Stimulated activated CD4-positive, alpha-beta T cell treated with anti-CD3 and anti-CD28 coated beads, Interleukin-4, amount 100 ng/mL, for 48 hours (primary cell): ENCODE data around the gene WDHD1.
"Not testable (repeated sequence)": the region's sequence is repeated elsewhere in the genome, so short reads cannot be mapped to it uniquely, and the experiment has no call there.

ENCODE experiments used
- DNase-seq, 2 donors: peaks; one replicate each; pipeline ENCODE4 v3.0.0-alpha.2; 2020; ENCODE audit warnings: low read depth in 2 of 2

The WDHD1 gene

GRCh38 chr14:54953609-54954008, 73.3 kb downstream of the WDHD1 start:
- DNase-seq: not testable (repeated sequence)

- DNase-seq: not testable (repeated sequence)
Observed at GRCh38 chr14:54952803-54953202, 74.1 kb downstream of the WDHD1 start.

- no peak for DNase-seq
Observed at GRCh38 chr14:54947230-54947629, 79.7 kb downstream of the WDHD1 start.

- DNase-seq: no peak
Observed at GRCh38 chr14:54946500-54946899, 80.4 kb downstream of the WDHD1 start.

GRCh38 chr14:54944737-54945391, 82.0 kb downstream of the WDHD1 start:
- no peak for DNase-seq

GRCh38 chr14:54942913-54943312, 84.0 kb downstream of the WDHD1 start:
- no peak for DNase-seq

- no peak for DNase-seq
Observed at GRCh38 chr14:54936816-54937215, 90.1 kb downstream of the WDHD1 start.

GRCh38 chr14:54935958-54936357, 90.9 kb downstream of the WDHD1 start:
- no peak for DNase-seq

- no peak for DNase-seq
Observed at GRCh38 chr14:54935100-54935499, 91.8 kb downstream of the WDHD1 start.

GRCh38 chr14:54933006-54933405, 93.9 kb downstream of the WDHD1 start:
- no peak for DNase-seq

GRCh38 chr14:54931598-54932340, 95.1 kb downstream of the WDHD1 start:
- no peak for DNase-seq

- no peak for DNase-seq
Observed at GRCh38 chr14:54931101-54931500, 95.8 kb downstream of the WDHD1 start.

GRCh38 chr14:54929556-54929955, 97.3 kb downstream of the WDHD1 start:
- no peak for DNase-seq

GRCh38 chr14:54928216-54928615, 98.7 kb downstream of the WDHD1 start:
- no peak for DNase-seq

GRCh38 chr14:54927551-54927950, 99.3 kb downstream of the WDHD1 start:
- DNase-seq: no peak

GRCh38 chr14:54926570-54926969, 100.3 kb downstream of the WDHD1 start:
- DNase-seq: not testable (repeated sequence)

GRCh38 chr14:54922598-54922997, 104.3 kb downstream of the WDHD1 start:
- DNase-seq: no peak

GRCh38 chr14:54920052-54920451, 106.8 kb downstream of the WDHD1 start:
- no peak for DNase-seq

GRCh38 chr14:54919330-54919729, 107.6 kb downstream of the WDHD1 start:
- no peak for DNase-seq

- DNase-seq: no peak
Observed at GRCh38 chr14:54918427-54918826, 108.5 kb downstream of the WDHD1 start.

GRCh38 chr14:54916101-54916500, 110.8 kb downstream of the WDHD1 start:
- DNase-seq: no peak

GRCh38 chr14:54909817-54910558, 116.9 kb downstream of the WDHD1 start:
- DNase-seq: no peak

- not testable (repeated sequence) for DNase-seq
Observed at GRCh38 chr14:54908973-54909372, 117.9 kb downstream of the WDHD1 start.
